HG02798 (cell line): ENCODE data around the gene DOK5.

ENCODE experiments used
- ATAC-seq: cut with Tn5 transposase; IDR thresholded peaks from one replicate; pipeline ENCODE4 v1.9.1; 2021; ENCODE audit warnings: mild to moderate bottlenecking; ENCODE audit not compliant: unreplicated experiment, poor library complexity

Gene DOK5

GRCh38 chr20:54633374-54634355, 158.3 kb downstream of the DOK5 start:
- peak; percentile 99 for ATAC-seq

- ATAC-seq, result no peak
Observed at GRCh38 chr20:54636575-54636974, 161.2 kb downstream of the DOK5 start.

GRCh38 chr20:54639941-54640340, 164.5 kb downstream of the DOK5 start:
- no peak for ATAC-seq

- no peak for ATAC-seq
Observed at GRCh38 chr20:54640800-54641199, 165.4 kb downstream of the DOK5 start.

- ATAC-seq, result no peak
Observed at GRCh38 chr20:54642864-54643667, 167.7 kb downstream of the DOK5 start.

GRCh38 chr20:54643761-54644160, 168.4 kb downstream of the DOK5 start:
- ATAC-seq, result no peak

- no peak for ATAC-seq
Observed at GRCh38 chr20:54645445-54646155, 170.2 kb downstream of the DOK5 start.

GRCh38 chr20:54646156-54646517, 170.7 kb downstream of the DOK5 start:
- ATAC-seq, result no peak

- no peak for ATAC-seq
Observed at GRCh38 chr20:54648421-54649142, 173.2 kb downstream of the DOK5 start.

- peak; percentile 78 for ATAC-seq
Observed at GRCh38 chr20:54649511-54649962, 174.1 kb downstream of the DOK5 start.

- ATAC-seq, result no peak
Observed at GRCh38 chr20:54650052-54650719, 174.8 kb downstream of the DOK5 start.

- ATAC-seq, result no peak
Observed at GRCh38 chr20:54651252-54651651, 175.9 kb downstream of the DOK5 start.

- no peak for ATAC-seq
Observed at GRCh38 chr20:54654450-54654849, 179.1 kb downstream of the DOK5 start.

- no peak for ATAC-seq
Observed at GRCh38 chr20:54657268-54657826, 182.0 kb downstream of the DOK5 start.

- no peak for ATAC-seq
Observed at GRCh38 chr20:54658525-54658924, 183.1 kb downstream of the DOK5 start.

GRCh38 chr20:54661265-54661664, 185.9 kb downstream of the DOK5 start:
- no peak for ATAC-seq

- ATAC-seq, result no peak
Observed at GRCh38 chr20:54661880-54662465, 186.6 kb downstream of the DOK5 start.

- peak; percentile 54 for ATAC-seq
Observed at GRCh38 chr20:54665812-54666211, 190.4 kb downstream of the DOK5 start.
